HG02759 (cell line): Measurements from ENCODE around the gene DNAJB8.

Experiments
- ATAC-seq: cut with Tn5 transposase; IDR thresholded peaks from one replicate; pipeline ENCODE4 v1.9.1; 2021; ENCODE audit warnings: mild to moderate bottlenecking, moderate library complexity; ENCODE audit not compliant: unreplicated experiment

DNAJB8 gene

DNA sequence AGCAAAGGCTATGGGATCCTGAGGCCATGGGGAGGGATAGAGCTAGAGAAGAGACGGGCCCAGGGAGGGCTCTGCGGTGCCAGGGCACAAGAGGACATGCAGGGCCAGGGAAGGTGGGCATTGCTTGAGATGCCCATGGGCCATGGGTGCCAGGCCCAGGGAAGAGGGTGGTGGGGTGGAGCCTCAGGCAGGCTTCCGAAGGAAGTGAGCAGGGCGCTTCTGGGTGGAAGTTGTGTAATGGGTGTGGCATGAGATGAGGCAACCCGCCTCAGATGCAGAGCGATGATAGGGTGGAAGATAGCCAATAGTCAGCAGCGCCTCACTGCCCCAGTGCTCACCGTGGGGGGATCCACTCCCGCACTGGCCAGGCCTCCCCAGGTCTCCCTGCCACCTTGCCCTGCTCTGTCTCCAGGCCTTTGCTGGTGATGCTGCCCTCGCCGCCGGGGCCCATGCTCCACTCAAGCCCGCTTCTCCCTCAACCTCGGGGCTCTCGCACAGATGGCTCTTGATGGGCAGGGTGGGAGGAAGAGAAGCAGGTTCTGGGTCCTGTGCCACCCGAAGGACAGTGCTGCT, 51.4 kb downstream of the DNAJB8 start:
- no peak for ATAC-seq

DNA sequence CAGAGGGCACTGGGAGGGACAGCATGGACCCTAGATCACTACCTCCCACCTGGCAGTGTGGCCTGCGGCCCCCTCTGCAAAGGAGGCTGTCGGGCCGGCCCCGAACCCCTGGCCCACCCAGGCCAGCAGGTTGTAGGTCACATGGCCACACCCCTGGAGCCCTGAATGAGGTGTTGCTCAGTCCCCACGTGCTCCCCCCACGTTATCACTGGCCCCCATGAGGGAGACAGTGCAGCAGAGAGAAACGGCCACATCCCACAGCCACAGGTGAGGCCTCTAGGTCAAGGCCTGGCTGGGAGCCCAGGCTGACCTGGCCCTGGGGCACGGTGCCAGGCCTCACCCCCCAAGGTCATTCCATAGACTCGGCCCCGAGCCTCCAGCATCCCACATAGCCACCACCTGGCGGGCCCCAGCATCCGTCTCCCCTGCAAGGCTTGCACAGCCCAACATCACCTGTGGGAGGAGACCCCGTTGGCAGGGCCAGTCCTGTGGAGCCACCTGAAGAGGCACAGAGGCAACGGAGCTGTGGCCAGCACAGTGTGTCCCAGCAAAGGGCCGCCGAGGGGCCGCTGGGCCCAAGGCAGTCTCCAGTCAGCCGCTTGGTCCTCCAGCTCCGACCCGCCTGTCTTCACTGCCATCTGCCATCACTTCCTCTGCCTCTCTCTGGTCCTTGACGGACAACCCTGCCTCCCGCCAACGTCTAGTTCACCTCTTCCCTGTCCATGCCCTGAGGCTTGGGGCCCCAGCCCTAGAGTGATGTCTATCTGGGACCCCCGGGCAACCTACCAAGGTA, 53.1 kb downstream of the DNAJB8 start:
- ATAC-seq, result no peak

DNA sequence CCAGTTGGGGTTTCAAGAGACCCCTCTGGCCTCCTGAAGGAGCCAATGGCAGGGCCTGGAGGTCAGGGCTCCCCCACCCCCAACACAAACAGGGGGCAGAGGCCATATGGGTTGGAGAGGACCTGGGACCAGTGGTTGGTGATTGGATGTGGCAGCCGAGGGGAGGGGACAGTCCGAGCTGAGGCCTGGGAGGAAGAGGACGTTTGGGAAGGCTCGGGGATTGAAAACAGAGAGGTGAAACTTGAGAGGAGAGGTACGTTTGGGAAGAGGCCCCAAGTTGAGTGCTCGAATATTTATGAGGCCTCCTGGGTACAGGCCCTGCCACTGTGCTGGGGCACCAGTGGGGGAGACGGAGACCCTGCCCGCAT, 53.7 kb downstream of the DNAJB8 start:
- no peak for ATAC-seq
